HepG2 (cell line): ENCODE data around the gene DUSP9.

ENCODE experiments used
- CHD2 ChIP-seq: IDR thresholded peaks from 2 replicates; pipeline ENCODE4 v1.6.1; 2011; ENCODE audit warnings: low read depth, low read length, improper control_type of control experiment
- CTCF ChIP-seq: sonication (generic); formaldehyde crosslinking; IDR thresholded peaks from 2 replicates; pipeline ENCODE4 v1.5.0; 2020; ENCODE audit warnings: mild to moderate bottlenecking, missing genetic modification reagents, moderate library complexity
- ELF3 ChIP-seq: IDR thresholded peaks from 2 replicates; pipeline ENCODE4 v1.6.1; 2016; ENCODE audit warnings: missing genetic modification reagents, missing compliant biosample characterization
- HDAC1 ChIP-seq: sonication (generic); formaldehyde crosslinking; IDR thresholded peaks from 2 replicates; pipeline ENCODE4 v1.5.1; 2020; ENCODE audit warnings: mild to moderate bottlenecking, missing genetic modification reagents
- RELA ChIP-seq: sonication (generic); formaldehyde crosslinking; IDR thresholded peaks from 2 replicates; pipeline ENCODE4 v1.4.0; 2020; ENCODE audit warnings: missing genetic modification reagents
- SMARCE1 ChIP-seq: fragments of 450-650 bp; IDR thresholded peaks from 2 replicates; pipeline ENCODE4 v1.6.1; 2017; ENCODE audit warnings: borderline replicate concordance
- THAP7 ChIP-seq: sonication (generic); formaldehyde crosslinking; IDR thresholded peaks from 2 replicates; pipeline ENCODE4 v1.8.1; 2023; ENCODE audit warnings: mild to moderate bottlenecking, missing genetic modification reagents
- YEATS2 ChIP-seq: sonication (generic); formaldehyde crosslinking; IDR thresholded peaks from 2 replicates; pipeline ENCODE4 v1.4.0; 2020; ENCODE audit warnings: missing genetic modification reagents, borderline replicate concordance
- ZBTB1 ChIP-seq: sonication (generic); formaldehyde crosslinking; IDR thresholded peaks from 2 replicates; pipeline ENCODE4 v1.4.0; 2020; ENCODE audit warnings: missing genetic modification reagents, borderline replicate concordance
- ZFYVE20 ChIP-seq: sonication (generic); formaldehyde crosslinking; IDR thresholded peaks from 2 replicates; pipeline ENCODE4 v1.8.0; 2023; ENCODE audit warnings: low read depth, mild to moderate bottlenecking, moderate library complexity, missing genetic modification reagents, borderline replicate concordance
- ZNF263 ChIP-seq: sonication (generic); formaldehyde crosslinking; IDR thresholded peaks from 2 replicates; pipeline ENCODE4 v1.4.0; 2020; ENCODE audit warnings: missing genetic modification reagents
- ZNF558 ChIP-seq: sonication (generic); formaldehyde crosslinking; IDR thresholded peaks from 2 replicates; pipeline ENCODE4 v1.9.0; 2022; ENCODE audit warnings: mild to moderate bottlenecking, missing genetic modification reagents, borderline replicate concordance
- ZNF569 ChIP-seq: sonication (generic); formaldehyde crosslinking; IDR thresholded peaks from 2 replicates; pipeline ENCODE4 v1.5.0; 2020; ENCODE audit warnings: mild to moderate bottlenecking, missing genetic modification reagents, moderate library complexity, borderline replicate concordance
- TF ChIP-seq, protein P1 (sequence below): sonication (generic); formaldehyde crosslinking; IDR thresholded peaks from 2 replicates; pipeline ENCODE4 v1.4.0; 2020; ENCODE audit warnings: missing genetic modification reagents

DNA sequence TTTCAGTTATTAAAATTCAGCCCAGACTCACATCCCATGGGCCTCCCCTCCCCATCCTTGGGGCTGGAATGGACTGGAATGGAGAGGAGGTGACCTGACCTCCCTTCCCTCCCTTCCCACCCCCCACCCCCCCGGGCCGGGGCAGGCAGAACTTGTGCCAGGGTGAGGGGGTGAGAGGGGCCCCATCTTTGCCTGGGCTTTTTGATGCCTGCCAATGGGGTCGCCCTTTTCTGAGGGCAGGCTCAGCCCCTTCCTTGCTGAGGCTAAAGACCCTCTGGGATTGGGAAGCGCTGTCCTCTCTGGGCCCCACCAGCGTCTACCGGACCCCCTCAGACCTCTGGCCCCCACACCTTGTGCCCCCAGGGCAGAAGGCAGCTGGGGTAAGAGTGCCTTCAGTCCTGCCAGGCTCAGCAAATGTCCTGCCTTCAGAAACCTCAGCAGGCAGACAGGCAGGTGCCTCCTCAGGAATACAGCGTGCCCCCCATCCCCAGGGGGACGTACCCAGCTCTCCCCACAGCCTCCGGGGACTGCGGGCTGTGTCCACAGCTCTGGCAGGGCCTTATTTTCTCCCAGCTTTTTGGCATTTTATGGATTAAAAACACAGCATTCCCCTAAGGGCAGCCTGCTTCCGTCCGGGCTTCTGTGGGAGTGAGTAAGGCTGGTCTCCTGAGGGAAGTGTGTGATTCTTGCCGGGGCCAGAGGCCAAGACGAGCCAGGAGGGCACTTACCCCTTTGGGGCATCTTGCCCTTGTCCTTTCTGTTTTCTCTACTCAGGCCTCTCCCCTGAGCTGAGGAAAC, 35.5 kb upstream of the DUSP9 start:
- no peak for TF ChIP-seq CTCF (CRISPR knock-in tag)
- no peak for TF ChIP-seq ZFYVE20 (CRISPR knock-in tag)
- TF ChIP-seq, protein P1, sequence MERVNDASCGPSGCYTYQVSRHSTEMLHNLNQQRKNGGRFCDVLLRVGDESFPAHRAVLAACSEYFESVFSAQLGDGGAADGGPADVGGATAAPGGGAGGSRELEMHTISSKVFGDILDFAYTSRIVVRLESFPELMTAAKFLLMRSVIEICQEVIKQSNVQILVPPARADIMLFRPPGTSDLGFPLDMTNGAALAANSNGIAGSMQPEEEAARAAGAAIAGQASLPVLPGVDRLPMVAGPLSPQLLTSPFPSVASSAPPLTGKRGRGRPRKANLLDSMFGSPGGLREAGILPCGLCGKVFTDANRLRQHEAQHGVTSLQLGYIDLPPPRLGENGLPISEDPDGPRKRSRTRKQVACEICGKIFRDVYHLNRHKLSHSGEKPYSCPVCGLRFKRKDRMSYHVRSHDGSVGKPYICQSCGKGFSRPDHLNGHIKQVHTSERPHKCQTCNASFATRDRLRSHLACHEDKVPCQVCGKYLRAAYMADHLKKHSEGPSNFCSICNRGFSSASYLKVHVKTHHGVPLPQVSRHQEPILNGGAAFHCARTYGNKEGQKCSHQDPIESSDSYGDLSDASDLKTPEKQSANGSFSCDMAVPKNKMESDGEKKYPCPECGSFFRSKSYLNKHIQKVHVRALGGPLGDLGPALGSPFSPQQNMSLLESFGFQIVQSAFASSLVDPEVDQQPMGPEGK (CRISPR knock-in tag), result no peak
- no peak for TF ChIP-seq HDAC1 (CRISPR knock-in tag)
- no peak for TF ChIP-seq THAP7
- no peak for TF ChIP-seq ZNF569
- no peak for TF ChIP-seq SMARCE1
- no peak for TF ChIP-seq ZNF558 (CRISPR knock-in tag)
- TF ChIP-seq YEATS2, result no peak
- TF ChIP-seq ELF3 (CRISPR knock-in tag), result no peak
- TF ChIP-seq RELA (CRISPR knock-in tag), result no peak
- TF ChIP-seq ZBTB1, result no peak
- TF ChIP-seq ZNF263, result no peak
- TF ChIP-seq CHD2, result no peak
